Neuronal stem cell (in vitro differentiated cells): ENCODE measurements around the gene TPSG1.
"Not testable (repeated sequence)": the region's sequence is repeated elsewhere in the genome, so short reads cannot be mapped to it uniquely, and the experiment has no call there.

Source experiments
- DNase-seq: peaks from one replicate; pipeline ENCODE4 v3.0.0-alpha.2; 2013; ENCODE audit warnings: low spot score
- H2AFZ ChIP-seq: one replicate; pipeline ENCODE4 v1.6.1; 2013; ENCODE audit warnings: mild to moderate bottlenecking, low read length, inconsistent platforms
- H2AK5ac ChIP-seq: 2 replicates; pipeline ENCODE4 v1.6.1; 2013; ENCODE audit warnings: low read depth, mild to moderate bottlenecking, inconsistent platforms, low read length, moderate library complexity, mixed read lengths
- H2BK120ac ChIP-seq: 2 replicates; pipeline ENCODE4 v1.6.1; 2013; ENCODE audit warnings: low read depth, mild to moderate bottlenecking, inconsistent platforms, low read length, moderate library complexity, mixed read lengths
- H2BK12ac ChIP-seq: one replicate; pipeline ENCODE4 v1.6.1; 2013; ENCODE audit warnings: low read length, inconsistent platforms
- H2BK15ac ChIP-seq: 2 replicates; pipeline ENCODE4 v1.6.1; 2013; ENCODE audit warnings: mild to moderate bottlenecking, low read length, inconsistent platforms, mixed read lengths
- H2BK5ac ChIP-seq: one replicate; pipeline ENCODE4 v1.6.1; 2013; ENCODE audit warnings: inconsistent platforms, mild to moderate bottlenecking, low read length, moderate library complexity
- H3K14ac ChIP-seq: one replicate; pipeline ENCODE4 v1.6.1; 2013; ENCODE audit warnings: low read length, inconsistent platforms
- H3K18ac ChIP-seq: 2 replicates; pipeline ENCODE4 v1.6.1; 2013; ENCODE audit warnings: low read length, inconsistent platforms
- H3K23ac ChIP-seq: 2 replicates; pipeline ENCODE4 v1.6.1; 2013; ENCODE audit warnings: low read depth, mild to moderate bottlenecking, mixed read lengths, low read length, inconsistent platforms; ENCODE audit not compliant: poor library complexity
- H3K27ac ChIP-seq: replicated peaks from 3 replicates; pipeline ENCODE4 v1.5.1; 2013; ENCODE audit warnings: low read length, inconsistent platforms
- H3K27me3 ChIP-seq, 3 experiments: 2 replicates each; pipeline ENCODE4 v1.6.1; 2013; ENCODE audit warnings: low read length in 3 of 3, mild to moderate bottlenecking in 2 of 3, inconsistent platforms in 1 of 3, low read depth in 1 of 3, mixed read lengths in 1 of 3, moderate library complexity in 1 of 3; ENCODE audit not compliant: control insufficient read depth in 3 of 3, insufficient read depth in 3 of 3
- H3K36me3 ChIP-seq, 2 donors: replicated peaks in 1 of 2; 2 replicates each; pipeline ENCODE4 v1.6.1; 2013; ENCODE audit warnings: low read length in 2 of 2; ENCODE audit not compliant: control insufficient read depth in 2 of 2, insufficient read depth in 2 of 2
- H3K4ac ChIP-seq: 2 replicates; pipeline ENCODE4 v1.6.1; 2013; ENCODE audit warnings: inconsistent platforms, mild to moderate bottlenecking, low read length, moderate library complexity
- H3K4me1 ChIP-seq, 2 donors: 1 replicate in 1 of 2; 2 replicates in 1 of 2; pipeline ENCODE4 v1.6.1; 2013; ENCODE audit warnings: low read length in 2 of 2, low read depth in 1 of 2; ENCODE audit not compliant: control insufficient read depth in 2 of 2, insufficient read depth in 1 of 2
- H3K4me2 ChIP-seq: one replicate; pipeline ENCODE4 v1.6.1; 2013; ENCODE audit warnings: mild to moderate bottlenecking, low read length, inconsistent platforms; ENCODE audit not compliant: insufficient read depth, poor library complexity, severe bottlenecking
- H3K4me3 ChIP-seq, 2 donors: 2 replicates each; pipeline ENCODE4 v1.5.1; 2013; ENCODE audit warnings: low read length in 2 of 2, mild to moderate bottlenecking in 2 of 2, inconsistent platforms in 1 of 2, moderate library complexity in 1 of 2
- H3K79me1 ChIP-seq: one replicate; pipeline ENCODE4 v1.6.1; 2013; ENCODE audit warnings: low read depth, mild to moderate bottlenecking, inconsistent platforms, low read length, moderate library complexity
- H3K9ac ChIP-seq: one replicate; pipeline ENCODE4 v1.6.1; 2013; ENCODE audit warnings: mild to moderate bottlenecking, low read depth, low read length, inconsistent platforms; ENCODE audit not compliant: poor library complexity
- H3K9me3 ChIP-seq, 2 donors: replicated peaks in 1 of 2; 2 replicates each; pipeline versions ENCODE3 to v1.6.1; 2013; ENCODE audit warnings: low read length in 2 of 2, mild to moderate bottlenecking in 2 of 2, inconsistent platforms in 1 of 2, low read depth in 1 of 2, mixed read lengths in 1 of 2, moderate library complexity in 1 of 2; ENCODE audit not compliant: control insufficient read depth in 2 of 2, insufficient read depth in 1 of 2
- H4K8ac ChIP-seq: one replicate; pipeline ENCODE4 v1.6.1; 2013; ENCODE audit warnings: low read depth, mild to moderate bottlenecking, inconsistent platforms, low read length, moderate library complexity
- H4K91ac ChIP-seq: one replicate; pipeline ENCODE4 v1.6.1; 2013; ENCODE audit warnings: low read length, low read depth, mild to moderate bottlenecking, inconsistent platforms; ENCODE audit not compliant: poor library complexity
- WGBS, 2 donors: extraction: QIAGEN DNeasy Blood & Tissue Kit; methylation state at CpG; one replicate each; pipeline ENCODE4 v1.1.7; 2013; ENCODE audit warnings: missing lambda C conversion rate in 2 of 2, mixed read lengths in 1 of 2; ENCODE audit not compliant: insufficient read length in 2 of 2, insufficient replicate concordance in 1 of 2; ENCODE audit errors: extremely low coverage in 2 of 2; 5-methylcytosine and 5-hydroxymethylcytosine counted together

TPSG1 gene

DNA sequence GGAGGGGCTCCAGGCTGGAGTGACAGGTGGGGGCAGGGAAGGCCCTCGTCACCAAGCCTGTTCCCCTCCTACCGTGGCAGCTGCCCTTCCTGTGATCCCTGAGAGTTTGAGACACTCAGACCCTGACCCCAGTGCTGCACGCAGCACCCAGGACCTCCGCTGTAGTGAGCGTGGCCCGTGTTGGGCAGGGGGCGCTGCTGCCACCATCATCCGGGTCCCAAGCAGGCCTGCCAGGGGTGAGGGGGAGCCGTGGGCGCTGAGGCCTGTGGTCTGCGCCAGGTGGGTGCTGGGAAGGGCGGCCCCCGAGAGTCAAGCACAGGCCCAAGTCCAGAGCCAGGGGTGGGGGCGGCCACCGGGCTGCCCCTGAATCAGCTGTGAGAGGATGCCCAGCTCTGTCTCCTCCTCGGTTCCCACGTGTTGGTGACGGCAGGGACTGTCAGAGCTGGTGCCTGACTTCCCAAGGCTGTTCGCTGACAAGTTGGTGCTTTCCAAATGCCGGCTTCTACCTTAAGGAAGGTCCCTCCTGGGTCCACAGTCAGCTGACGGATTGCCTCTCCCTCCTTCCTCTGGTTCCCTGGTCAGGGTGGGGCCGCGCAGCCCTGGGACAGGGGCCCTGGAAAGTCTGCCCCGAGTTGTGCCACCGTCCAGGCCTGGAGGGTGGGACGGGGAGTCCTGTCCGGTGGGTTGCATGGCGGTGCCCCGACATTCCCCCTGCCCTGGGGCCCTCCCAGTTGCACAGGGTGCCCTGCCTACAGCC is 31.1 kb downstream of the TPSG1 start:
- no peak overlapping the region for H2BK12ac ChIP-seq
- no CpG with 5 or more reads among the region's 29 CpGs for WGBS, 2 donors
- no peak overlapping the region for H2BK15ac ChIP-seq
- H2BK5ac ChIP-seq: peak overlapping the region; percentile 88
- H3K27ac ChIP-seq: no peak overlapping the region
- no peak overlapping the region for H4K8ac ChIP-seq
- H2AK5ac ChIP-seq: peak overlapping the region; percentile 37
- peak overlapping the region; percentile 85 for H3K23ac ChIP-seq
- H3K4me1 ChIP-seq: peaks cover 6 to 9% of the 10 kb centered on the region in 2 donors
- H3K18ac ChIP-seq: peak overlapping the region; percentile 71
- no peak overlapping the region for H3K4me3 ChIP-seq
- no peaks in the 10 kb centered on the region for H3K27me3 ChIP-seq
- peak overlapping the region; percentile 11 for H3K4me2 ChIP-seq
- H3K79me1 ChIP-seq: peaks cover 30% of the 10 kb centered on the region
- peak overlapping the region; percentile 44 for H3K9ac ChIP-seq
- H3K9me3 ChIP-seq: no peaks in the 10 kb centered on the region
- H3K14ac ChIP-seq: peak overlapping the region; percentile 17
- DNase-seq: no peak
- H3K4ac ChIP-seq: no peak overlapping the region
- H2BK120ac ChIP-seq: no peak overlapping the region
- H2AFZ ChIP-seq: no peak overlapping the region
- no peak overlapping the region for H4K91ac ChIP-seq
- no peaks in the 10 kb centered on the region for H3K36me3 ChIP-seq

DNA sequence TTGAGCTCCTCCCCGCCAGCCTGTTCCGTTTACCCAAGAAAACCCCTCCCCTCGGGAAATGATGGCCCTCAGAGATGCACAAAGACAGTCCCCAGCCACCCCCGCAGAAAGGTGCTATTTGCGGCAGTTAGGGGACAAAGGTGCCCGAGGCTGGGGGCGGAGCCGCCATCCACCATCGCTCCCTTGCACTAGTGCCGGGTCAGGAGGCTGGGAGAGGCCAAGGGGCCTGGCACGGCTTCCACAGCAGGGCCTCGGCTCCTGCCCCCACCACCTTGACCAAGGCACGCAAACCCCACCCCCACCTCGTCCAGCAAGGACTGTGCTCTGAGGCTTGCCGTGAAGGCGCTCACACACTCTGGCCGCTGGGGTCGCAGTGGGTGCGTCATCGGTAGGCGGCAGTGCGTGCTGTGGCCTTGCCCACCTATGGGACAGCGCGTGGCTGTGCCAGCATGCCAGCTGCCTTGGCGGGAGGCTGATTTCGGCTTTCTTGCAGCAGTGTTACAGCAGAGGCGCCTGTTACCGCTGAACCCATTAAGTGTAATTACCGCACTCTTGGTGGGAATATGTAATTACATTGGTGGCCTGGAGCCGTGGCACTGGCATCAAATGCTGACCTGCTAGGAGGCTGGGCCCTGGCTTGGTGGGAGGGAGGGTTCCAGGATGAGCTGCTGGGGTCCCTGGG is 31.8 kb downstream of the TPSG1 start:
- Histone ChIP-seq H3K4me2 (no peak overlapping the region), H3K4me3 (no peak overlapping the region), H2BK5ac (peak overlapping the region; percentile 88), H4K8ac (no peak overlapping the region), H3K4me1 (peaks cover 6 to 9% of the 10 kb centered on the region in 2 donors), H4K91ac (no peak overlapping the region), H2BK12ac (no peak overlapping the region), H2AK5ac (no peak overlapping the region), H2BK15ac (peak overlapping the region; percentile 62), H3K4ac (no peak overlapping the region), H3K9me3 (no peaks in the 10 kb centered on the region), H3K23ac (peak overlapping the region; percentile 85), H2BK120ac (no peak overlapping the region), H3K79me1 (peaks cover 28% of the 10 kb centered on the region), H3K27me3 (no peaks in the 10 kb centered on the region), H3K18ac (peak overlapping the region; percentile 76), H3K14ac (peak overlapping the region; percentile 25), H3K9ac (no peak overlapping the region), H2AFZ (no peak overlapping the region), H3K36me3 (no peaks in the 10 kb centered on the region), H3K27ac (no peak overlapping the region)
- no peak for DNase-seq
- WGBS, 2 donors: no CpG with 5 or more reads among the region's 30 CpGs

DNA sequence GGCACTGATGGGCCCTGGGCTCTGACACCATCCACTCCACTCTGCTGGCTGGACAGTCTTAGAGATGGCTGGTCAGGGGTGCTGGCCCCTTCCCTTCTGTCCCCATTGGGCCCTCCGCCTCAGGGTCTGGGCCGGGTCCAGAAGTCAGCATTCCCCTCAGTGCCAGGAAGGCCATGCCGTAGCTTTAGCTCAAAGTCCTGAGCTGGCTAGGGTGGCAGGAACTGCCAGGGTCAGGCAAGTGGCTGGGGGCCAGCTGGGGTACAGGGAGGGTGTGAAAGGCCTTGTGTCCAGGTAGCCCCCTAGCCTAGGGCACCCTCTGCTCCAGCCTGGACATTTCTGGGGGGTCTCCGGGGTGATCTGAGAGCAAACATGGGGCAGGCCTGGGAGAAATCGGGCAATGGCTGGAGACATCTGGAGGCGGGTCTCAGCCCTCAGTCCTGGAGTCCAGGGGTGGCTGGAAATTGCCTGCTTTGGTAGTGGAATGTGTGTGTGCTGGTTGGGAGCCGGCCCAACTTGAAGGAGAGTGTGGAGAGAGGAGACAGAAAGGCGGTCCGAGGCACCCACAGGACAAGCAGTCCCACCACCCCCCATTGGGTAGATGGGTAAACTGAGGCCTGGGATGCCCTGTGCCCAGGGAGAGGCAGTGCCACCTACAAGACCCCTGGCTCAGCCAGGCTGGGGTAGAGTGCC is 32.5 kb downstream of the TPSG1 start:
- Histone ChIP-seq H2AFZ (no peak overlapping the region), H4K8ac (no peak overlapping the region), H3K27ac (no peak overlapping the region), H3K14ac (peak overlapping the region; percentile 82), H2BK5ac (peak overlapping the region; percentile 78), H3K4me1 (peaks cover 6 to 7% of the 10 kb centered on the region in 2 donors), H3K36me3 (no peaks in the 10 kb centered on the region), H3K23ac (no peak overlapping the region), H3K4me2 (no peak overlapping the region), H2BK12ac (peak overlapping the region; percentile 58), H3K4me3 (no peak overlapping the region), H3K18ac (peak overlapping the region; percentile 76), H3K4ac (no peak overlapping the region), H3K79me1 (peaks cover 28% of the 10 kb centered on the region), H4K91ac (no peak overlapping the region), H3K9ac (peak overlapping the region; percentile 44), H3K27me3 (no peaks in the 10 kb centered on the region), H2BK15ac (no peak overlapping the region), H3K9me3 (no peaks in the 10 kb centered on the region), H2BK120ac (no peak overlapping the region), H2AK5ac (no peak overlapping the region)
- no peak for DNase-seq
- WGBS, 2 donors: no CpG with 5 or more reads among the region's 9 CpGs

DNA sequence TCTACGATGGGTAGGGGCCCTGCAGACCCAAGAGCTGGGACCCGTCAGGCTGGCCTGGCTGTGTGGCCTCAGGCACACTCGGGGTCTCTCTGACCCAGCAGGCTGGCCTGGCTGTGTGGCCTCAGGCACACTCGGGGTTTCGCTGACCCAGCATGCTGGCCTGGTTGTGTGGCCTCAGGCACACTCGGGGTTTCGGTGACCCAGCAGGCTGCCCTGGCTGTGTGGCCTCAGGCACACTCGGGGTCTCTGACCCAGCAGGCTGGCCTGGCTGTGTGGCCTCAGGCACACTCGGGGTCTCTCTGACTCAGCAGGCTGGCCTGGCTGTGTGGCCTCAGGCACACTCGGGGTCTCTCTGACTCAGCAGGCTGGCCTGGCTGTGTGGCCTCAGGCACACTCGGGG is 34.3 kb downstream of the TPSG1 start:
- H3K4me1 ChIP-seq, H3K9ac ChIP-seq, H3K4ac ChIP-seq, H3K36me3 ChIP-seq, H3K27me3 ChIP-seq, H2BK12ac ChIP-seq, H4K8ac ChIP-seq, H2BK120ac ChIP-seq, DNase-seq, H2BK5ac ChIP-seq, H2AFZ ChIP-seq, H3K9me3 ChIP-seq, H2AK5ac ChIP-seq, H3K18ac ChIP-seq, H3K4me2 ChIP-seq, H3K23ac ChIP-seq, H3K4me3 ChIP-seq, H3K27ac ChIP-seq, H4K91ac ChIP-seq, H2BK15ac ChIP-seq: not testable (repeated sequence)
- WGBS, 2 donors: no CpG with 5 or more reads among the region's 11 CpGs
- H3K14ac ChIP-seq: peak overlapping the region; percentile 56
- peaks cover 32% of the 10 kb centered on the region for H3K79me1 ChIP-seq
